DND-41 (cell line): ENCODE data around the gene ZBTB49.

Experiments used
- ATAC-seq: fragments of 200-7000 bp; cut with Tn5 transposase; 3 replicates; pipeline ENCODE4 v1.9.1; 2021; ENCODE audit warnings: low read depth; ENCODE audit not compliant: insufficient read depth
- DNase-seq: peaks from one replicate; pipeline ENCODE4 v3.0.0-alpha.2; 2020
- H2AFZ ChIP-seq: 2 replicates; pipeline ENCODE4 v1.6.0; 2012; ENCODE audit warnings: low read depth, low read length
- H3K27ac ChIP-seq: 2 replicates; pipeline ENCODE4 v1.5.1; 2012; ENCODE audit warnings: low read length, inconsistent platforms
- H3K27me3 ChIP-seq: fragments of 200-600 bp; sonication (generic); 2 replicates; pipeline ENCODE4 v1.6.0; 2012; ENCODE audit warnings: low read length, mild to moderate bottlenecking, inconsistent platforms; ENCODE audit not compliant: insufficient read depth, poor library complexity
- H3K36me3 ChIP-seq: 2 replicates; pipeline ENCODE4 v1.5.1; 2012; ENCODE audit warnings: low read length, inconsistent platforms; ENCODE audit not compliant: insufficient read depth
- H3K4me1 ChIP-seq: 2 replicates; pipeline ENCODE4 v1.5.1; 2012; ENCODE audit warnings: mild to moderate bottlenecking, low read length; ENCODE audit not compliant: insufficient read depth
- H3K4me2 ChIP-seq: 2 replicates; pipeline ENCODE4 v1.6.0; 2012; ENCODE audit warnings: mild to moderate bottlenecking, moderate library complexity, low read length, inconsistent platforms; ENCODE audit not compliant: insufficient read depth
- H3K4me3 ChIP-seq, 2 experiments: fragments of 200-600 bp in 1 of 2; shearing (Covaris generic) in 1 of 2; 2 replicates each; pipeline ENCODE4 v1.5.1; 2012 to 2016; ENCODE audit warnings: inconsistent platforms in 2 of 2, low read length in 2 of 2, mild to moderate bottlenecking in 2 of 2, low read depth in 1 of 2, moderate library complexity in 1 of 2
- H3K79me2 ChIP-seq: 2 replicates; pipeline ENCODE4 v1.6.0; 2012; ENCODE audit warnings: low read length, inconsistent platforms; ENCODE audit not compliant: insufficient read depth
- H3K9ac ChIP-seq: 2 replicates; pipeline ENCODE4 v1.6.0; 2012; ENCODE audit warnings: low read depth, mild to moderate bottlenecking, inconsistent platforms, low read length, moderate library complexity
- H3K9me3 ChIP-seq: 2 replicates; pipeline ENCODE4 v1.5.1; 2012; ENCODE audit warnings: low read length, moderate library complexity, mild to moderate bottlenecking, inconsistent platforms; ENCODE audit not compliant: insufficient read depth, severe bottlenecking
- H4K20me1 ChIP-seq: 2 replicates; pipeline ENCODE4 v1.6.0; 2012; ENCODE audit warnings: low read length; ENCODE audit not compliant: insufficient read depth
- CTCF ChIP-seq: IDR thresholded peaks from 2 replicates; pipeline ENCODE4 v1.5.1; 2012; ENCODE audit warnings: borderline replicate concordance, low read length, moderate library complexity, mild to moderate bottlenecking; ENCODE audit not compliant: poor library complexity, severe bottlenecking; ENCODE audit errors: extremely low read depth
- EZH2 ChIP-seq: IDR thresholded peaks from 3 replicates; pipeline ENCODE4 v1.6.1; 2012; ENCODE audit warnings: borderline replicate concordance, low read depth, mild to moderate bottlenecking, moderate library complexity, low read length, inconsistent platforms; ENCODE audit not compliant: severe bottlenecking

ZBTB49 gene

GRCh38 chr4:4326166-4326565 lies 36.1 kb downstream of the ZBTB49 start:
- Histone ChIP-seq H3K36me3 (peaks cover 14% of the 10 kb centered on the region), H3K4me2 (no peak overlapping the region), H4K20me1 (no peaks in the 10 kb centered on the region), H3K27ac (no peak overlapping the region), H3K79me2 (no peaks in the 10 kb centered on the region), H3K9me3 (no peaks in the 10 kb centered on the region), H3K27me3 (no peaks in the 10 kb centered on the region), H3K4me1 (no peaks in the 10 kb centered on the region), H3K4me3 (no peak overlapping the region), H3K9ac (no peak overlapping the region), H2AFZ (no peak overlapping the region)
- DNase-seq: no peak
- ATAC-seq: no peak
- TF ChIP-seq CTCF (no peak), EZH2 (no peak)

GRCh38 chr4:4327652-4328121 lies 37.6 kb downstream of the ZBTB49 start:
- no peak overlapping the region for H3K27ac ChIP-seq
- no peaks in the 10 kb centered on the region for H3K4me1 ChIP-seq
- ATAC-seq (no peak), DNase-seq (no peak)
- no peaks in the 10 kb centered on the region for H4K20me1 ChIP-seq
- no peak overlapping the region for H3K4me2 ChIP-seq
- H3K9me3 ChIP-seq: no peaks in the 10 kb centered on the region
- H3K36me3 ChIP-seq: 0 out of 2 replicates have a peak, but pooled peaks cover 1% of the 10 kb centered on the region
- no peaks in the 10 kb centered on the region for H3K27me3 ChIP-seq
- no peak for TF ChIP-seq EZH2
- TF ChIP-seq CTCF: peak; percentile 11
- no peak overlapping the region for H3K9ac ChIP-seq
- H2AFZ ChIP-seq: no peak overlapping the region
- H3K79me2 ChIP-seq: no peaks in the 10 kb centered on the region
- H3K4me3 ChIP-seq: no peak overlapping the region

GRCh38 chr4:4328206-4328605 lies 38.2 kb downstream of the ZBTB49 start:
- H3K9ac ChIP-seq: no peak overlapping the region
- no peaks in the 10 kb centered on the region for H3K9me3 ChIP-seq
- no peaks in the 10 kb centered on the region for H3K4me1 ChIP-seq
- TF ChIP-seq CTCF (no peak), EZH2 (no peak)
- H3K27ac ChIP-seq: no peak overlapping the region
- DNase-seq (no peak), ATAC-seq (no peak)
- no peak overlapping the region for H3K4me2 ChIP-seq
- H2AFZ ChIP-seq: no peak overlapping the region
- H3K27me3 ChIP-seq: no peaks in the 10 kb centered on the region
- H3K4me3 ChIP-seq: no peak overlapping the region
- no peaks in the 10 kb centered on the region for H4K20me1 ChIP-seq
- H3K36me3 ChIP-seq: no peaks in the 10 kb centered on the region
- no peaks in the 10 kb centered on the region for H3K79me2 ChIP-seq

- no peaks in the 10 kb centered on the region for H4K20me1 ChIP-seq
- DNase-seq: no peak
- ATAC-seq: no peak
- no peak for TF ChIP-seq EZH2
- no peak for TF ChIP-seq CTCF
- H3K79me2 ChIP-seq: no peaks in the 10 kb centered on the region
- no peak overlapping the region for H3K4me3 ChIP-seq
- H3K9me3 ChIP-seq: no peaks in the 10 kb centered on the region
- no peak overlapping the region for H3K9ac ChIP-seq
- no peaks in the 10 kb centered on the region for H3K4me1 ChIP-seq
- H3K27me3 ChIP-seq: no peaks in the 10 kb centered on the region
- H3K4me2 ChIP-seq: no peak overlapping the region
- H2AFZ ChIP-seq: no peak overlapping the region
- H3K27ac ChIP-seq: no peak overlapping the region
- no peaks in the 10 kb centered on the region for H3K36me3 ChIP-seq
These were observed 38.8 kb downstream of the ZBTB49 start for GRCh38 chr4:4328840-4329239.
